Bone marrow (tissue), 2 donors: ENCODE measurements around the gene C1QL1.

Source experiments
- DNase-seq, 2 donors: peaks; one replicate each; lab custom pipeline; 2025; lab: John Stamatoyannopoulos, UW

The C1QL1 gene

GRCh38 chr17:44930667-44931066, 37.4 kb downstream of the C1QL1 start:
- no peak for DNase-seq

GRCh38 chr17:44928950-44929720, 39.0 kb downstream of the C1QL1 start:
- DNase-seq, result no peak

- DNase-seq, result no peak
Observed at GRCh38 chr17:44928136-44928535, 40.0 kb downstream of the C1QL1 start.

- no peak for DNase-seq
Observed at GRCh38 chr17:44927696-44928095, 40.4 kb downstream of the C1QL1 start.

- DNase-seq, result no peak
Observed at GRCh38 chr17:44926821-44927525, 41.1 kb downstream of the C1QL1 start.

- no peak for DNase-seq
Observed at GRCh38 chr17:44925731-44926697, 42.1 kb downstream of the C1QL1 start.

GRCh38 chr17:44924107-44924544, 44.0 kb downstream of the C1QL1 start:
- no peak for DNase-seq

GRCh38 chr17:44922746-44923470, 45.2 kb downstream of the C1QL1 start:
- no peak for DNase-seq

GRCh38 chr17:44922136-44922535, 46.0 kb downstream of the C1QL1 start:
- DNase-seq, result no peak

GRCh38 chr17:44921122-44921882, 46.8 kb downstream of the C1QL1 start:
- DNase-seq, result no peak

- DNase-seq, result no peak
Observed at GRCh38 chr17:44920565-44920940, 47.5 kb downstream of the C1QL1 start.

- DNase-seq, result peak; percentile 23 to 64
Observed at GRCh38 chr17:44919885-44920564, 48.1 kb downstream of the C1QL1 start.

GRCh38 chr17:44919411-44919810, 48.7 kb downstream of the C1QL1 start:
- DNase-seq, result no peak

- no peak for DNase-seq
Observed at GRCh38 chr17:44918006-44918405, 50.1 kb downstream of the C1QL1 start.

GRCh38 chr17:44917456-44917855, 50.6 kb downstream of the C1QL1 start:
- no peak for DNase-seq

GRCh38 chr17:44916781-44917241, 51.3 kb downstream of the C1QL1 start:
- DNase-seq, result no peak

- DNase-seq, result no peak
Observed at GRCh38 chr17:44915862-44916780, 52.0 kb downstream of the C1QL1 start.

- DNase-seq, result no peak
Observed at GRCh38 chr17:44915321-44915726, 52.8 kb downstream of the C1QL1 start, which contains the start of gene GFAP. GFAP (minus strand) TSS chr17:44915500; CDS start chr17:44915486, 14 bp downstream.

- no peak for DNase-seq
Observed at GRCh38 chr17:44914698-44915271, 53.3 kb downstream of the C1QL1 start.
